T-helper 2 cell treated with Interferon-gamma antibody and Interleukin-4, amounts not matched to agents 100 ng/mL and 5 ng/mL, for 36 hours (primary cell): ENCODE results near the gene OLIG3. TPM values are rescaled to one million over a fixed set of nuclear protein-coding genes. Genes with fewer than 3 reads are reported as not detected.

Experiments
- intact Hi-C: fragments of 100-400 bp; cut with micrococcal nuclease; formaldehyde crosslinking; loops from one replicate; pipeline ENCODE4 v1.15.1; 2023
- total RNA-seq: library from RNA; stranded (reverse); gene quantifications from 2 replicates; pipeline ENCODE4 v1.2.3, GENCODE V29; 2022

Gene OLIG3
- total RNA-seq, 1 donor from 2014 or later, result not detected

DNA sequence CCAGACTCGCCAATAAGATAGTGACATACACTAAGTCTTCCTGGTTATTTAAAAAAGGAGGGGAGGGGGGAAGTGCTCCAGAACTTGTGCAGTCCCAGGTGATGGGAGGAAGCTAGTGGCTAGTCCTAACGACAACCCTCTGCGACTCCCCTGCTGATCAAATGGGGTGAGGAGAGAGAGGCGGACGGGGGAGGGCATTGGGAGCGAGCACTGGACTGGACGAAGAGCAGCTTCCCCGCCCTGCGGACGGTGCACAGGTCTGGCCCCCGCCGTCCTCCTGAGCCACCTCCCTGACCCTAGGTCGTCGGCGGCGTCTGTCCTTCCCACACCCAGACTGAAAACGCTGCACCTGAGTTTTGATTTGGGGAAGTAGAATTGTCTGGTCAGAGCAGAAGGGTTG, 2.2 kb upstream of the OLIG3 start:
- intact Hi-C loops, result no loop called here

GRCh38 chr6:137495703-137496336, 1.6 kb upstream of the OLIG3 start:
- intact Hi-C loops, result no loop called here

DNA sequence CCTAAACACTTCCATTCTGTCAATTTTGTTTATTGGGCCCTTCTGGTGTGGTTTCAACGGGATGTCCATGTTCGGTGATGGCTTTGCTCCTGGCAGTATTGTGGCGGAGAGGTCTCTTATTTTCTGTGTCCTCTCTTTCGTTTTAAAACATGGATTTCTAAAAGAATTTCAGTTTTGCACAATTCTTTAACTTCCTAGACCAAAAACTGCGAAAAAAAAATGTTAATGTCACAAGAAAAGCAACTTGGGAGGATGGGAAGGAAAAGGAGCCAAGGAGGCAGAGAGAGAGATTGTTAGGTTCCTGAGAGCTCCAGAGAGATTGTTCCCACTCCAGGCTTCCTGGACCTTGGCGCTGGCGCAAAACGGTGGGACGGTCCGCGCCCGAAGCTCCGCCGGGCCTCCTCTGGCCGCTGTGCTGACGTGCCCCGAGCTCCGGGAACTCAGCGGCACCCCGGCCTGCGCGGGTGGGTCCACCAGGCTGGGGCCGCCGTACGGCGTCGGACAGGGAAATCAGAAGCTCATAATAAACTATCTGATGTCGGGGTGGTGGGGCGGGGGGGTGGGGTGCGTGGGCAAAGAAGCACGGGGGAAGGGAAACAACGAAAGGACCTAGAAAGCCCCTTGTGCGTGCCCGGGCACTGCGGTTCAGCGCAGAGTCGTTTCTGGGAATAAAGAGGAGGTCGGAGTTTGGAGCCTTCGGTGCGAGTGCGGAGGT, 951 bp upstream of the OLIG3 start:
- intact Hi-C loops, result loop anchor here (5.0 kb wide), 2 partner anchors 147 to 153 kb away; no protein-coding TSS in a partner anchor

GRCh38 chr6:137493218-137494038, 766 bp downstream of the OLIG3 start:
- intact Hi-C loops, result loop anchor here (5.0 kb wide), 2 partner anchors 149 to 151 kb away; no protein-coding TSS in a partner anchor

DNA sequence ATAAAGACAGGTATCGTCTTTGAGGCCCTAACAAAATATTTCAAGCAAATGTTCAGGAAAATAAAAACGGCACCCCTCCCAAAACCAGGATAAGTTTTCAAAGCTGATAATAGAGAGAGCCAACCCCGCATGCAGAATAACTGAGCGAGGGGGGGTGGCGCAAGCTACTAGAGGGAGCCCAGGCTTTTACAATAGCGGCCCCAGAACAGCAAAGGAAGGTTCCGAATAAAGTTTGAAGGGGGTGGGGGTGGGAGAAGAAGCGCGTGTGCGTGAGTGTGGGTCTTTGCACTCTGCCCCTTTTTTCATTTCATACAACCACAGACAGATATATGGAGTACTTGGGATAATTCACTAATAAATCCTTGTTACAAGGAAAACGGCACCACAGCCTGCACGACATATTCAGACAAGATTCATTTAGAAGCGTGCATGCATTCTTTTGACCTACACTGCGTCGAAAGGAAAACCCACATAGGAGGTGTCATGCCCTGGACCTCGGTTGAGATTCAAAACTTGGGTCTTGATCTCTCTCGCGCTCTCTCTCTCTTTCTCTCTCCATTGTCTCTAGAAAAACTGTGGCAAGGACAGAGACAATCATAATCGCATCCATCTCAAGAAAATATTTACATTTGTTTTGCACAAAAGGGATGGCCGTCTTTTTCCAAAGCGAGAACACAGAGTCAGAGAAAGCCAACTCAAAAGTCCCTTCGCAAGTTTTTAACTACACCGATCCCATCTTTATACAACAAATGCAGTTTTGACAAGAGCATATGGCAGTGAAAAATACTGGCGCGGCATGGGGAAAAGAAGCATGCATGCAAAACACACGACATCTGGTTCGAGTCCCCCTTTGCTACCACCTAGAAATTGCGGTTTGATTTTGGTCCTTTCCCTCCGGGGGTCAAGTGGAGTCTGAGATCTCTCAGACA, 1.6 kb downstream of the OLIG3 start:
- intact Hi-C loops, result loop anchor here (5.0 kb wide), 2 partner anchors 150 kb away; no protein-coding TSS in a partner anchor

DNA sequence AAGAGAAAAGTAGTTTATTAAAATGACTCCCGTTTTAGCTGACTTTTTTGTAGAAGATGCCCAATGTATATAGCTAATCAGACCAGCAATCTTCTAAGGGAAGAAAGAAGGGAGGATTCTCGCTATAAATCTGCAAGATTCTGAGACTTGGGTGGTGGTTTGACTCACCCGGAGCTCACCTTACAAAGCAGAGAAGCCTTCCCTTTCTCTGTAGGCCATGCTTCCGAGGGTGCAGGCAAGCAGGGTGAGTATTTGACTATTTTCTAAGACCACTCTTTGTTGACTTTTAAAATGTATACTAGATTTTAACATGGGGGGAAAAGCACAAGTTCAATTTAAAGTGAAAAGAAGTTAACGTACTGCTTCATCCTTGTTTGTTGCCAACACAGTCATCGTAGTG, 2.7 kb downstream of the OLIG3 start:
- intact Hi-C loops, result loop anchor here (5.0 kb wide), 2 partner anchors 149 to 151 kb away; no protein-coding TSS in a partner anchor

GRCh38 chr6:137490961-137491360, 3.2 kb downstream of the OLIG3 start:
- intact Hi-C loops, result loop anchor here (5.0 kb wide), 2 partner anchors 149 to 151 kb away; no protein-coding TSS in a partner anchor

- intact Hi-C loops, result loop anchor here (5.0 kb wide), 2 partner anchors 148 to 152 kb away; no protein-coding TSS in a partner anchor
Measured at GRCh38 chr6:137490006-137490905, 3.9 kb downstream of the OLIG3 start.

- intact Hi-C loops, result loop anchor here (5.0 kb wide), 3 partner anchors 147 to 567 kb away; partner anchors contain the start of gene SLC35D3
Measured at GRCh38 chr6:137489046-137490005, 4.9 kb downstream of the OLIG3 start.

DNA sequence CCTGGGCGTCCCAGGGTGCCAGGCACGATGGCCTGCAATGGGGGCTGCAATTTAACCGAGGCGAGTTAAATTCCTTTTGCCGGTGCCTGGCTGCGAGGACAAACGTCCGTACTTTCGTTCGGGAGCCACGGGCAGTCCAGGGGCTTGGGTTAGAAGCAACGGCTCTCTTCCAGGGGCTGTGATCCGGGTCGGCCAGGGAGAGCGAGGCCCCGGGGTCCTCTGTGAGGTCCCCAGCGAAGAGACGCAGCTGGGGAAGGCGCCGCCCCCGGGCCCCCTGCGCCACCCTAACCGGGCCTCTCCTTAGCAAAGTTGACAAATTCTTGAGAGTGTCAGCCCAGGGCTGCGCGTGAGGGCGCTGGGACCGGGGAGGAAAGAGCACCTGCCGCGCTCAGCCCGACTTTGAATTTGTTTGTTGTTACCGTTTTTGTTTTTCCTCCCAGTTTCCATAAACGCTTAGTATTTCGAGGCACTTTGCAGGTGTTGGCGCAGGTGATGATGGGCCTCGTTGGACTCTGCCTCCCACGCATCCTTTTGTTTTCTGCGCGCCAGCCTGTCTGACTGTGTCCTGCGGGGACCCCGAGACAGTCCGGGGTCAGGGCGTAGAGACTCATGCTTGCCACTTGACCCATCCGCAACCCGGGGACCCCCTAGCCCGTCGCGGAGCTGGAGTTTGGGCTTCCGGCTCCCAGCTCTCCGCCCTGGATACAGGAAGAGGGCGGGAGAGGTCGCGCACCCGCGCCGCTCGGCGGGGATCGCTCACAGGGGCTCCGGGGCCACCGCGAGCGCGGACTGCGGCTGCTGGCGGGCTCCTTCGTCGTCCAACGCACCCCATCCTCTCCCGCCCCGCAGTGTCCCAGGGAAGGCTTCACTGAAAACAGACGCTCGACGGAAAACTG, 5.8 kb downstream of the OLIG3 start:
- intact Hi-C loops, result loop anchor here (5.0 kb wide), 1 partner anchor 566 kb away; the partner anchor contains the start of gene SLC35D3

GRCh38 chr6:137487869-137488149, 6.4 kb downstream of the OLIG3 start:
- intact Hi-C loops, result loop anchor here (1.0 to 5.0 kb wide), 2 partner anchors 9 to 566 kb away; partner anchors contain the start of gene SLC35D3

DNA sequence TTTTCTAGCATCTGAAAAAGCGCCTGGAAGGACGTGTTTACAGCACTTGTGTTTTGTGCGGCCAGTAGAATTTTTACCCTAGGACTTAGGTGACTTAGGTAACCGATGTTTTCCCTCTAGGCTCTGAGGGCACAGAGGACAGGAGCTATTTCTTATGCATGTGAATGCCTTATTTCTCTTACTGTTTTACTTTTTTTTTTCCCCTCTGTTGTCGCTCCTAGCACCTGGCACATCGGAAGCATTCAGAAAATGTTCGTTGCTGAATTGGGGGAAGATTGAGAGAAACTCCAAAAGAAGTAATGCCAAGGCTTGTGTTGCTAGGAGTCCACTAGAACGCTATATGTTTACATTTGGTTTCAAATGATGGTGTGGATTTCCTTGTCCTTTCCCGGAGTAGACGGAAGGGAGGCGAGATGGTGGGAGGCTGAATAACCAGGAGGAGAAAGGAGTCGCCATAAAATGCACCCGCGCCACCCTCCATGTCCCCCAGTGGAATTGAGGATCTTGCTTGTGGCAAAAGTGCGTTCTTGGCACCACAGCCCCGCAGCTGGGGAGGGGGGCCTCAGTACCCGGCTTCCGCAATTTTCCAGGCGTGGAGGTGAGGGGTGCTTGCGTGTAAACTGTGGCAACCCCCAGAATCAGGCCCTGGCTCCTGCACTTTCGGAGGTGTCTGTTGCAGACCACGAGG, 6.9 kb downstream of the OLIG3 start:
- intact Hi-C loops, result loop anchor here (1.0 to 5.0 kb wide), 2 partner anchors 10 to 565 kb away; partner anchors contain the start of gene SLC35D3

DNA sequence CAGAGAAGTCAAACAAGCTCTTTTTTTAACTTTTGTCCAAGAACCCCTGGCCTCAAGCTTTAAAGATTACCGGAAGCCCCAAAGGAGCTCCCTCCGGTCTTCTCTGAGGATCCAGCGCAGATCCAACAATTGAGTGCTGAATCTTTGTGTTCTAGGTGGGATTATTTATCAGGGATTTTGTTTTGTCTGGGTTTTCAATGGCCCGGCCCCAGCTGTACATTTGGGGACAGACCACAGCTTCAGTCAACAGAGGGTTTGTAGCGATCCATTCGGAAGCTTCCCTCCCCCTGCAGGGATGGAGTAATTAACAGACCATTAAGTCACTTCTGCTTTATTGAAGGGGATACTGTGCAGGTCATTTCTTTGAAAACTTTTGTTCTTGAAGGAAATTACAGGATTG, 7.8 kb downstream of the OLIG3 start:
- intact Hi-C loops, result loop anchor here (5.0 kb wide), 1 partner anchor 564 kb away; the partner anchor contains the start of gene SLC35D3

GRCh38 chr6:137480431-137480830, 13.8 kb downstream of the OLIG3 start:
- intact Hi-C loops, result no loop called here

- intact Hi-C loops, result loop anchor here (5.0 kb wide), 1 partner anchor 162 kb away; no protein-coding TSS in a partner anchor
Measured at GRCh38 chr6:137475103-137475502, 19.1 kb downstream of the OLIG3 start.

- intact Hi-C loops, result no loop called here
Measured at GRCh38 chr6:137473598-137473997, 20.6 kb downstream of the OLIG3 start.
